ENCODE measurements around the gene STC2.

Gene STC2

DNA sequence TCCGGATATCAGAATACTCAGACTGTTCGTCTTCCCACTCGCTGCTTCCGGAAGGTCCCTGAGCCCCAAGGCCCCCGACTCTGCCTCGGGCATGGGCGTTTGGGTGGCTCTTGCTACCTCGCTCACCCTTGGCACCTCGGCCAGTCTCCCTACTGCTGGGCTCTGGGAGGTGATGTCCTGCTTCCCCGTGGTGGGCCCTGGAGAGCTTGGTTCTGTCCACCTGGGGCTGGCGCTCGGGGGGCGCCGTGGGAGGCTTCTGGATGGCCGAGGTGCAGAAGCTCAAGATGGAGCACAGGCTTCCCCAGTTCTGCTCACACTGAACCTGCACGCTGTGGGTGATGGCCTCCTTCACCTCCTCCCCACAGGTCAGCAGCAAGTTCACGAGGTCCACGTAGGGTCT is 10.4 kb downstream of the STC2 start:
- no peak for TF ChIP-seq CTCF (conservative IDR thresholded peaks at IDR 0.05; ENCODE audit: low read depth, low read length)
- DNase-seq (ENCODE audit: low read depth) = no peak
- no peak overlapping the region for H3K4me3 ChIP-seq (ENCODE audit: low read depth, low read length)

GRCh38 chr5:173317091-173317730 is 11.0 kb downstream of the STC2 start:
- H3K4me3 ChIP-seq (ENCODE audit: low read depth, low read length) = no peak overlapping the region
- DNase-seq (ENCODE audit: low read depth) = no peak
- TF ChIP-seq CTCF (conservative IDR thresholded peaks at IDR 0.05; ENCODE audit: low read depth, low read length) = no peak

DNA sequence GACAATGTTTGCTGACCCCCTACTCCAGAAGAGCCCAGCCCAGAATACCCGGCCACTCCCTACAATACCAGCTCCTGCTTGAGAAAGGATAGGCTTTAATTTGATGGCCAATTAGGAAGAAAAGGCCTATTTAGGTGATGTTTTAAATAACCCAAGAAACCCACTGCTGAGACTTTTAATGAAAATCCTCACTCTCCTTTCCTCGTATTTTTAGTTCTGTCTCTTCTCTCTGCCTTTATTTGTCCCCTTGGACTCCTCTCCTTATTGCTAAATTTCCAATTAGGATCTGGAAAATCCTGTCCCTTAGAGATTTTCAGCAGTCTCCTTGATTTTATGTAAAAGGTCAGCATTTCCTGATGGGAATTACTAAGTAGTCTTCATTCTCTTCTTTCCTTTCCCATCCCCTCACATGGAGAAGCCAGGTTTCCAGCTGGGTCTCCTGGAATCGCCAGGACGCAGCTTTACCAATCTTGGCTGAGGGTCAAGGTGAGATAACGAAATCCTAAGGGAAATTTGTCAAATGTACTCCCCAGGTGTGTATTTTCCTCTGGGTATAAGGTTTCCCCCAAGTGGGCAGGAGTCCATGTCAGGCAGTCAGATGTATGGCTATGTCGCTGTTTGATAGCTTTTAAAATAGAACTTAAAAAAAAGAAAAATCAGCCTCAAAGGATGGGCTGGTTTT is 11.7 kb downstream of the STC2 start:
- TF ChIP-seq CTCF (conservative IDR thresholded peaks at IDR 0.05; ENCODE audit: low read depth, low read length) = no peak
- no peak for DNase-seq (ENCODE audit: low read depth)
- H3K4me3 ChIP-seq (ENCODE audit: low read depth, low read length) = peak overlapping the region; percentile 17

DNA sequence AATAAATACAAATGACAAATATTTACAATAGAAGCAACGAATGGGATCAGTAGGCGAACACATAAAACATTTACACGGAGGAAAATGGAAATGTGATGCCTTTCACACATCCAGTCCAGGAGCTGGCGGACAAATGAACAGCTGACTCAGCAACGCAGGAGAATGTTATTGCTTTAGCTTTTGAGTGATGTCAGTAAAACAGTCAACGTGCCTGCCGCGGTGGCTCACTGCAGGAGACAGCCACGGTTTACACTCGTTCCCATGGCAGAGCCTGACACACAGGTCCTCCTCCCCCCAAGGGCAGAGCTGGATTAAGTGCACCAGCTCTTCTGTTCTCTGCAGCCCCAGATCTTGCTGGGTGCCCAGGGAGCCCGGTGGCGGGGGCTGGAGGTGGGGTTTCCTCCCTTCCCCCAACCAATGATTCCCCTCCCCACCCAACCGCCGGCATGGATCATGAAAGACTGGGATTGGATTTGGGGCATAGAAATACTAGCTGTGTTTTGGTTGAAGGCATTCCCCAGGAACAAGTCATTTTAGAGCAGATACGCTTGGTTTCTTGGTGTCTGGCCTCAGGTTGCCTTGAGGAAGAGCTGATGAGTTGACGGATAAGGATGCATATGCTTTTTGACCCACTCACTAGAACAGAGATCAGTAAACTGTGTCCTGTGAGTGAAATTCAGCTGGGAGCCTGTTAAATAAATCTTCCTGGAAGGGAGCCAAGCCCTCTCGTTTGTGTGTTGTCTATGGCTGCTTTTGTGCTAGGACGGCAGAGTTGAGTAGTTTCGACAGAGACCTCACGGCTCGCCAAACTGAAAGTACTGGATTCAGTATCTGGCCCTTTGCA is 12.5 kb downstream of the STC2 start:
- H3K4me3 ChIP-seq (ENCODE audit: low read depth, low read length) = peak overlapping the region; percentile 11
- DNase-seq (ENCODE audit: low read depth) = peak; percentile 94
- no peak for TF ChIP-seq CTCF (conservative IDR thresholded peaks at IDR 0.05; ENCODE audit: low read depth, low read length)

GRCh38 chr5:173314166-173314952 is 13.9 kb downstream of the STC2 start:
- no peak for TF ChIP-seq CTCF (conservative IDR thresholded peaks at IDR 0.05; ENCODE audit: low read depth, low read length)
- no peak overlapping the region for H3K4me3 ChIP-seq (ENCODE audit: low read depth, low read length)
- no peak for DNase-seq (ENCODE audit: low read depth)

DNA sequence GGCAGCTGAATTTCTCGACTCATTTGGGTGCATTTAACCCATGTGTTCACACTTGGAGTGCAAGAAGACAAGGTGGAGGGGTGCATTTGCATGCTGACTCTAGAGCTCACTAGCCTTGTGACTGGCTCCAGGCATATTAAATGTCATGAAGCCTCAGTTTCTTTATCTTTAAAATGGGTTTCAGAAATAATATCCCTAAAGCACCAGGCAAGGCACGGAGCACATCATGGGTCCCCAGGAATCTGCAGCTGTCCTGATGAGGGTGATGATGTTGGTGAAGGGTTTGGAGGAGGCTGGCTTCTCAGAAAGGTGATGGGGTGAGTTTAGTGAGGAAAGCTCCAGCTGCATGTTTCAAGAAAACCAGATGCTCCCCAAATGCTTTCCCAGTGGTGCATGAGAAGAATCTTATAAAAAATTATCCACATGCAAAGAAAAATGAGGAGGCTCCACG is 14.8 kb downstream of the STC2 start:
- TF ChIP-seq CTCF (conservative IDR thresholded peaks at IDR 0.05; ENCODE audit: low read depth, low read length) = no peak
- no peak for DNase-seq (ENCODE audit: low read depth)
- no peak overlapping the region for H3K4me3 ChIP-seq (ENCODE audit: low read depth, low read length)

Measured in choroid plexus epithelial cell (primary cell).